ENCODE results near the gene RNF175.

The RNF175 gene

GRCh38 chr4:153728151-153728550 is 31.7 kb downstream of the RNF175 start:
- no peak for TF ChIP-seq CTCF (IDR thresholded peaks at IDR 0.05; ENCODE audit: unreplicated experiment in 3 of 3)
- Mint-ChIP-seq H3K9me3 (no peaks in the 10 kb centered on the region), H3K27me3 (ENCODE audit: low read depth) (no peaks in the 10 kb centered on the region), H3K4me1 (no peaks in the 10 kb centered on the region), H3K27ac (no peak overlapping the region), H3K36me3 (ENCODE audit: low read depth) (no peaks in the 10 kb centered on the region), H3K4me3 (no peak overlapping the region)

- Mint-ChIP-seq H3K27ac (no peak overlapping the region), H3K9me3 (no peaks in the 10 kb centered on the region), H3K36me3 (ENCODE audit: low read depth) (no peaks in the 10 kb centered on the region), H3K4me1 (no peaks in the 10 kb centered on the region), H3K27me3 (ENCODE audit: low read depth) (no peaks in the 10 kb centered on the region), H3K4me3 (no peak overlapping the region)
- no peak for TF ChIP-seq CTCF (IDR thresholded peaks at IDR 0.05; ENCODE audit: unreplicated experiment in 3 of 3)
Observed at GRCh38 chr4:153725831-153726154, 34.0 kb downstream of the RNF175 start.

- Mint-ChIP-seq H3K36me3 (ENCODE audit: low read depth) (no peaks in the 10 kb centered on the region), H3K9me3 (no peaks in the 10 kb centered on the region), H3K27ac (no peak overlapping the region), H3K4me3 (no peak overlapping the region), H3K4me1 (no peaks in the 10 kb centered on the region), H3K27me3 (ENCODE audit: low read depth) (no peaks in the 10 kb centered on the region)
- no peak for TF ChIP-seq CTCF (IDR thresholded peaks at IDR 0.05; ENCODE audit: unreplicated experiment in 3 of 3)
Observed at GRCh38 chr4:153725136-153725830, 34.5 kb downstream of the RNF175 start.

- TF ChIP-seq CTCF (IDR thresholded peaks at IDR 0.05; ENCODE audit: unreplicated experiment in 3 of 3) = no peak
- H3K27me3 Mint-ChIP-seq (ENCODE audit: low read depth) = no peaks in the 10 kb centered on the region
- no peak overlapping the region for H3K4me3 Mint-ChIP-seq
- no peaks in the 10 kb centered on the region for H3K36me3 Mint-ChIP-seq (ENCODE audit: low read depth)
- H3K4me1 Mint-ChIP-seq = no peaks in the 10 kb centered on the region
- H3K27ac Mint-ChIP-seq = no peak overlapping the region
- H3K9me3 Mint-ChIP-seq = no peaks in the 10 kb centered on the region
Observed at GRCh38 chr4:153724606-153725005, 35.2 kb downstream of the RNF175 start.

- Mint-ChIP-seq H3K4me1 (no peaks in the 10 kb centered on the region), H3K36me3 (ENCODE audit: low read depth) (peaks cover 12% of the 10 kb centered on the region), H3K4me3 (no peak overlapping the region), H3K27ac (no peak overlapping the region), H3K9me3 (peaks cover 6% of the 10 kb centered on the region), H3K27me3 (ENCODE audit: low read depth) (no peaks in the 10 kb centered on the region)
- no peak for TF ChIP-seq CTCF (IDR thresholded peaks at IDR 0.05; ENCODE audit: unreplicated experiment in 3 of 3)
Observed at GRCh38 chr4:153722036-153722435, 37.8 kb downstream of the RNF175 start.

- Mint-ChIP-seq H3K36me3 (ENCODE audit: low read depth) (peaks cover 8% of the 10 kb centered on the region), H3K27ac (no peak overlapping the region), H3K27me3 (ENCODE audit: low read depth) (no peaks in the 10 kb centered on the region), H3K4me1 (no peaks in the 10 kb centered on the region), H3K4me3 (no peak overlapping the region), H3K9me3 (peaks cover 4% of the 10 kb centered on the region)
- no peak for TF ChIP-seq CTCF (IDR thresholded peaks at IDR 0.05; ENCODE audit: unreplicated experiment in 3 of 3)
Observed at GRCh38 chr4:153713866-153714646, 45.8 kb downstream of the RNF175 start.
